T-cell (primary cell): ENCODE measurements around the gene KRT8. TPM values are rescaled to one million over a fixed set of nuclear protein-coding genes. Genes with fewer than 3 reads are reported as not detected.

Source experiments
- ATAC-seq, 4 experiments: fragments of 200-7000 bp in 3 of 4; fragments of 150-1000 bp in 1 of 4; cut with Tn5 transposase; replicated peaks in 1 of 4; 1 replicate in 3 of 4; 2 replicates in 1 of 4; pipeline ENCODE4 v1.10.0; 2021; ENCODE audit warnings: moderate library complexity in 3 of 4, mild to moderate bottlenecking in 2 of 4, moderate number of reproducible peaks in 1 of 4
- CTCF ChIA-PET, 2 donors: fragments of 300-600 bp; sonication (Branson Sonifier 250); formaldehyde crosslinking; loops; one replicate each; lab custom pipeline; 2022; ENCODE audit warnings: antibody characterized with exemption in 2 of 2; lab: Charles Lee
- POLR2A ChIA-PET, 2 donors: fragments of 300-600 bp; sonication (Branson Sonifier 250); formaldehyde crosslinking; loops; one replicate each; lab custom pipeline; 2022; ENCODE audit warnings: antibody characterized with exemption in 2 of 2; lab: Charles Lee
- DNase-seq, 35 experiments: peaks; one replicate each; pipeline versions ENCODE4 v3.0.0 to v3.0.0-alpha.2; 2013 to 2023
- H3K27ac ChIP-seq: one replicate; pipeline ENCODE4 v1.5.1; 2013; ENCODE audit warnings: low read length
- H3K27me3 ChIP-seq, 2 experiments: replicated peaks in 1 of 2; 1 replicate in 1 of 2; 2 replicates in 1 of 2; pipeline versions ENCODE4 v1.6.1 to v1.7.0; 2013; ENCODE audit warnings: low read length in 1 of 2, mixed read lengths in 1 of 2; ENCODE audit not compliant: control insufficient read depth in 2 of 2, insufficient read depth in 2 of 2; ENCODE audit errors: extremely low read depth in 1 of 2
- H3K36me3 ChIP-seq, 2 donors: 1 replicate in 1 of 2; 2 replicates in 1 of 2; pipeline versions ENCODE4 v1.6.1 to v1.7.0; 2013; ENCODE audit warnings: low read length in 1 of 2; ENCODE audit not compliant: control insufficient read depth in 2 of 2, insufficient read depth in 1 of 2; ENCODE audit errors: extremely low read depth in 1 of 2
- H3K4me1 ChIP-seq, 2 experiments: 1 replicate in 1 of 2; 2 replicates in 1 of 2; pipeline versions ENCODE4 v1.6.1 to v1.7.0; 2013; ENCODE audit warnings: low read length in 2 of 2, mixed read lengths in 1 of 2; ENCODE audit not compliant: insufficient read depth in 2 of 2, control insufficient read depth in 1 of 2; ENCODE audit errors: extremely low read depth in 1 of 2
- H3K4me3 ChIP-seq, 2 donors: 1 replicate in 1 of 2; 2 replicates in 1 of 2; pipeline versions ENCODE4 v1.5.1 to v1.7.0; 2013; ENCODE audit warnings: mild to moderate bottlenecking in 2 of 2, low read length in 1 of 2, moderate library complexity in 1 of 2; ENCODE audit not compliant: control insufficient read depth in 1 of 2; ENCODE audit errors: extremely low read depth in 1 of 2
- H3K9me3 ChIP-seq: 2 replicates; pipeline ENCODE4 v1.7.0; 2013
- H3K27ac Mint-ChIP-seq, 2 donors: one replicate each; pipeline ENCODE4 v1.8.0; 2020 to 2021; ENCODE audit warnings: mild to moderate bottlenecking in 2 of 2, mixed read lengths in 2 of 2
- H3K27me3 Mint-ChIP-seq, 2 donors: one replicate each; pipeline ENCODE4 v1.8.0; 2021 to 2022; ENCODE audit warnings: mixed read lengths in 2 of 2
- H3K36me3 Mint-ChIP-seq: one replicate; pipeline ENCODE4 v1.8.0; 2021; ENCODE audit warnings: mixed read lengths
- H3K4me1 Mint-ChIP-seq, 3 donors: one replicate each; pipeline ENCODE4 v1.8.0; 2020 to 2022; ENCODE audit warnings: mixed read lengths in 3 of 3, mild to moderate bottlenecking in 1 of 3
- H3K4me3 Mint-ChIP-seq, 3 donors: one replicate each; pipeline ENCODE4 v1.8.0; 2020 to 2022; ENCODE audit warnings: mild to moderate bottlenecking in 3 of 3, mixed read lengths in 3 of 3, moderate library complexity in 3 of 3
- H3K9me3 Mint-ChIP-seq, 3 donors: one replicate each; pipeline ENCODE4 v1.8.0; 2020 to 2022; ENCODE audit warnings: mixed read lengths in 3 of 3
- WGBS: methylation state at CpG from one replicate; pipeline ENCODE4 v1.1.5; 2013; ENCODE audit warnings: missing lambda C conversion rate; ENCODE audit not compliant: insufficient coverage; 5-methylcytosine and 5-hydroxymethylcytosine counted together
- total RNA-seq, 35 experiments: library from RNA in 6 of 35; stranded (reverse) in 6 of 35; fragments of 120-200 nt in 1 of 35; gene quantifications; one replicate each; pipeline versions ENCODE4 v1.2.1 to v1.2.4 and lab custom pipeline; 2013 to 2026

KRT8 gene
- total RNA-seq, 5 donors from 2014 or later (not counting 1 experiment from before 2014, with no cell fraction given) = 0.42 to 13.3 (median 8.0) TPM

- H3K36me3 Mint-ChIP-seq = no peaks in the 10 kb centered on the region
- H3K9me3 Mint-ChIP-seq = no peaks in the 10 kb centered on the region
- no peak overlapping the region for H3K4me3 ChIP-seq
- DNase-seq = no peak
- no peaks in the 10 kb centered on the region for H3K36me3 ChIP-seq
- H3K4me1 Mint-ChIP-seq = no peaks in the 10 kb centered on the region
- peaks cover 0 to 14% of the 10 kb centered on the region in 2 experiments for H3K27me3 ChIP-seq
- H3K27ac ChIP-seq = no peak overlapping the region
- ChIA-PET POLR2A (no interaction called here), CTCF (no interaction called here)
- H3K27ac Mint-ChIP-seq = no peak overlapping the region
- ATAC-seq = no peak
- 67% methylated on average over 1 of the region's 2 CpGs for WGBS
- peaks cover 4 to 10% of the 10 kb centered on the region in 2 donors for H3K27me3 Mint-ChIP-seq
- H3K9me3 ChIP-seq = no peaks in the 10 kb centered on the region
- H3K4me1 ChIP-seq = no peaks in the 10 kb centered on the region
- H3K4me3 Mint-ChIP-seq = no peak overlapping the region
Observed at GRCh38 chr12:52918784-52919183, 13.9 kb upstream of the KRT8 start.

GRCh38 chr12:52918351-52918750, 13.5 kb upstream of the KRT8 start:
- ChIA-PET POLR2A (no interaction called here), CTCF (no interaction called here)
- Mint-ChIP-seq H3K27ac (no peak overlapping the region), H3K4me3 (no peak overlapping the region), H3K4me1 (no peaks in the 10 kb centered on the region), H3K27me3 (peaks cover 4 to 10% of the 10 kb centered on the region in 2 donors), H3K9me3 (no peaks in the 10 kb centered on the region), H3K36me3 (no peaks in the 10 kb centered on the region)
- Histone ChIP-seq H3K4me1 (no peaks in the 10 kb centered on the region), H3K27ac (no peak overlapping the region), H3K36me3 (no peaks in the 10 kb centered on the region), H3K27me3 (peaks cover 0 to 14% of the 10 kb centered on the region in 2 experiments), H3K9me3 (no peaks in the 10 kb centered on the region), H3K4me3 (no peak overlapping the region)
- ATAC-seq (no peak), DNase-seq (no peak)
- 81% methylated on average over 8 of the region's 8 CpGs for WGBS

GRCh38 chr12:52917800-52918199, 12.9 kb upstream of the KRT8 start:
- DNase-seq = no peak
- ChIA-PET CTCF (no interaction called here), POLR2A (no interaction called here)
- Histone ChIP-seq H3K36me3 (no peaks in the 10 kb centered on the region), H3K4me3 (no peak overlapping the region), H3K27ac (no peak overlapping the region), H3K4me1 (no peaks in the 10 kb centered on the region), H3K27me3 (peaks cover 0 to 18% of the 10 kb centered on the region in 2 experiments), H3K9me3 (no peaks in the 10 kb centered on the region)
- Mint-ChIP-seq H3K4me1 (no peaks in the 10 kb centered on the region), H3K4me3 (no peak overlapping the region), H3K36me3 (no peaks in the 10 kb centered on the region), H3K27ac (no peak overlapping the region), H3K27me3 (peaks cover 4 to 10% of the 10 kb centered on the region in 2 donors), H3K9me3 (no peaks in the 10 kb centered on the region)
- ATAC-seq = no peak
- WGBS = no CpG with 5 or more reads among the region's 1 CpG

GRCh38 chr12:52916216-52916615, 11.3 kb upstream of the KRT8 start:
- Mint-ChIP-seq H3K9me3 (no peaks in the 10 kb centered on the region), H3K4me1 (no peaks in the 10 kb centered on the region), H3K4me3 (no peak overlapping the region), H3K27me3 (peaks cover 4 to 7% of the 10 kb centered on the region in 2 donors), H3K27ac (no peak overlapping the region), H3K36me3 (no peaks in the 10 kb centered on the region)
- no peak for DNase-seq
- no peak for ATAC-seq
- ChIA-PET POLR2A (interaction anchor here in 1 of 2 donors (1.5 kb wide), 1 partner anchor 11 kb away, joined by 3 read pairs; no protein-coding TSS in a partner anchor), CTCF (interaction anchor here in 1 of 2 donors (1.0 kb wide), 1 partner anchor 46 kb away, joined by 3 read pairs; no protein-coding TSS in a partner anchor)
- Histone ChIP-seq H3K9me3 (no peaks in the 10 kb centered on the region), H3K4me1 (no peaks in the 10 kb centered on the region), H3K4me3 (no peak overlapping the region), H3K36me3 (no peaks in the 10 kb centered on the region), H3K27me3 (peaks cover 0 to 22% of the 10 kb centered on the region in 2 experiments), H3K27ac (no peak overlapping the region)
- WGBS = 70% methylated on average over 3 of the region's 3 CpGs

- H3K4me3 ChIP-seq = no peak overlapping the region
- Mint-ChIP-seq H3K9me3 (no peaks in the 10 kb centered on the region), H3K4me1 (no peaks in the 10 kb centered on the region), H3K36me3 (no peaks in the 10 kb centered on the region), H3K27ac (no peak overlapping the region), H3K27me3 (peaks cover 4 to 7% of the 10 kb centered on the region in 2 donors), H3K4me3 (no peak overlapping the region)
- no peak for ATAC-seq
- ChIA-PET CTCF (interaction anchor here in 1 of 2 donors (1.0 kb wide), 1 partner anchor 45 kb away, joined by 3 read pairs; no protein-coding TSS in a partner anchor), POLR2A (no interaction called here)
- peaks cover 0 to 20% of the 10 kb centered on the region in 2 experiments for H3K27me3 ChIP-seq
- no peak overlapping the region for H3K27ac ChIP-seq
- no peak for DNase-seq
- no peaks in the 10 kb centered on the region for H3K9me3 ChIP-seq
- H3K4me1 ChIP-seq = no peaks in the 10 kb centered on the region
- H3K36me3 ChIP-seq = no peaks in the 10 kb centered on the region
- no CpG with 5 or more reads among the region's 5 CpGs for WGBS
Observed at GRCh38 chr12:52915637-52916036, 10.8 kb upstream of the KRT8 start.

GRCh38 chr12:52914576-52915121, 9.8 kb upstream of the KRT8 start:
- Histone ChIP-seq H3K9me3 (no peaks in the 10 kb centered on the region), H3K4me3 (no peak overlapping the region), H3K27ac (no peak overlapping the region), H3K36me3 (no peaks in the 10 kb centered on the region), H3K4me1 (no peaks in the 10 kb centered on the region), H3K27me3 (peaks cover 0 to 18% of the 10 kb centered on the region in 2 experiments)
- Mint-ChIP-seq H3K9me3 (no peaks in the 10 kb centered on the region), H3K27me3 (peaks cover 4 to 7% of the 10 kb centered on the region in 2 donors), H3K27ac (no peak overlapping the region), H3K4me3 (no peak overlapping the region), H3K4me1 (no peaks in the 10 kb centered on the region), H3K36me3 (no peaks in the 10 kb centered on the region)
- CTCF ChIA-PET = no interaction called here
- 66% methylated on average over 4 of the region's 7 CpGs for WGBS
- ATAC-seq = no peak
- DNase-seq = no peak
- POLR2A ChIA-PET = no interaction called here
